ENCODE measurements around the gene TXN. TPM values are rescaled to one million over a fixed set of nuclear protein-coding genes. Genes with fewer than 3 reads are reported as not detected.
A peak's percentile ranks its signal among the peaks of the same experiment; 100 is the strongest.

TXN gene
- total RNA-seq, 5 donors from 2014 or later (not counting 1 experiment from before 2014, with no cell fraction given): 38.3 to 63.4 (median 47.9) TPM

DNA sequence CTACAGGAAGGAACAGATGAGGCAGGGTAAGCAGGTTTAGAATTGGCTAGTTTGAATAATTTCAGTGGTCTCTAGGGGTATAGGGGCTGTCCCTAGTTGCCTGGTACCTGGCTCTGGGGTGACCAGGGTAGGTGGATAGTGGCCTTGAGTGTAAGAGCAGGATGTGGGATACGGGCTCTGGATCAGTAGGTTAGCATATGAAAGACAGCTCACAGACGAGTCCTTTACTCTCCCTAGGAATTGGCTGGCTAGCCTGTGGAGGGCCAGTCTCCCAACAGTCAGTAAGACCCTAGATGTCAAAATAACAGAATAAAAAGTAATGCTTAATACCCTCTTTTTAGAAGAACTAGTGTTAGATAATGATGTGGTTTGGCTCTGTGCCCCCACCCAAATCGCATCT lies 31.7 kb downstream of the TXN start:
- Histone ChIP-seq H3K36me3 (ENCODE audit: control insufficient read depth in 2 of 2, extremely low read depth in 1 of 2, insufficient read depth in 1 of 2, low read length in 1 of 2) (no peaks in the 10 kb centered on the region), H3K4me1 (ENCODE audit: control insufficient read depth in 1 of 2, extremely low read depth in 1 of 2, insufficient read depth in 2 of 2, low read length in 2 of 2) (no peaks in the 10 kb centered on the region), H3K27me3 (replicated peaks in 1 of 2; ENCODE audit: control insufficient read depth in 2 of 2, extremely low read depth in 1 of 2, insufficient read depth in 2 of 2, low read length in 1 of 2) (peaks cover 0 to 2% of the 10 kb centered on the region in 2 experiments), H3K4me3 (ENCODE audit: control insufficient read depth in 1 of 2, extremely low read depth in 1 of 2, low read length in 1 of 2) (no peak overlapping the region), H3K27ac (ENCODE audit: low read length) (no peak overlapping the region), H3K9me3 (no peaks in the 10 kb centered on the region)
- no peaks in the 10 kb centered on the region for H3K4me1 Mint-ChIP-seq
- no peak for DNase-seq
- H3K4me3 Mint-ChIP-seq: no peak overlapping the region
- no peak for ATAC-seq (replicated peaks in 1 of 4)
- H3K9me3 Mint-ChIP-seq: no peaks in the 10 kb centered on the region
- POLR2A ChIA-PET: no interaction called here
- H3K36me3 Mint-ChIP-seq: no peaks in the 10 kb centered on the region
- H3K27ac Mint-ChIP-seq: no peak overlapping the region
- CTCF ChIA-PET: no interaction called here
- peaks cover 0 to 10% of the 10 kb centered on the region in 2 donors for H3K27me3 Mint-ChIP-seq
- WGBS (ENCODE audit: insufficient coverage): 100% methylated on average over 1 of the region's 3 CpGs

DNA sequence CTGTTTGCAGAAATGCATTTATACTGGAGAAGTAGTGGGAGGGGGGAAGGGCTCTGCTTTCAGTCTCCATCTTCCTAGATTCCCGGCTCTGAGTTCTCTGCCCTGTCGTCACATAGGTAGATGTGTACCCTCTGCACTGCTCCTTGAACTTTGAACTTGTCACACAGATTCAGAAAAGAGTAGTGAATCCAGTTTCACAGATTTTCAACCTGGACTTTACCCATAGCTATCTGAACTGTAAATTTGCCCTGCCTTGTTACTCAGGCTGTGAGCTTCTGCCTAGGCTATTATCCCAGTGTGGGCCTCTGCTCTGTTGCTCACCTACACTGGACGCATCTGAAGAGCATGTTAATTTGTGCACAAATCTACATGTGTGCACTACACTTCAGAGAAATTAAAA lies 35.5 kb downstream of the TXN start:
- H3K27ac Mint-ChIP-seq: no peak overlapping the region
- ChIA-PET CTCF (interaction anchor here in 1 of 2 donors (0.7 kb wide), 1 partner anchor 17 kb away, joined by 3 read pairs; no protein-coding TSS in a partner anchor), POLR2A (no interaction called here)
- Histone ChIP-seq H3K4me1 (ENCODE audit: control insufficient read depth in 1 of 2, extremely low read depth in 1 of 2, insufficient read depth in 2 of 2, low read length in 2 of 2) (peaks cover 0 to 3% of the 10 kb centered on the region in 2 experiments), H3K27ac (ENCODE audit: low read length) (no peak overlapping the region), H3K36me3 (ENCODE audit: control insufficient read depth in 2 of 2, extremely low read depth in 1 of 2, insufficient read depth in 1 of 2, low read length in 1 of 2) (no peaks in the 10 kb centered on the region), H3K4me3 (ENCODE audit: control insufficient read depth in 1 of 2, extremely low read depth in 1 of 2, low read length in 1 of 2) (no peak overlapping the region), H3K9me3 (no peaks in the 10 kb centered on the region), H3K27me3 (replicated peaks in 1 of 2; ENCODE audit: control insufficient read depth in 2 of 2, extremely low read depth in 1 of 2, insufficient read depth in 2 of 2, low read length in 1 of 2) (peaks cover 0 to 7% of the 10 kb centered on the region in 2 experiments)
- no peak for ATAC-seq (replicated peaks in 1 of 4)
- H3K4me1 Mint-ChIP-seq: peaks cover 0 to 2% (median 2%) of the 10 kb centered on the region in 3 donors
- no peak overlapping the region for H3K4me3 Mint-ChIP-seq
- no peaks in the 10 kb centered on the region for H3K36me3 Mint-ChIP-seq
- DNase-seq: no peak
- 80% methylated on average over 2 of the region's 3 CpGs for WGBS (ENCODE audit: insufficient coverage)
- peaks cover 6% of the 10 kb centered on the region in 2 donors for H3K27me3 Mint-ChIP-seq
- H3K9me3 Mint-ChIP-seq: no peaks in the 10 kb centered on the region

- H3K4me3 Mint-ChIP-seq: no peak overlapping the region
- 19% methylated on average over 7 of the region's 10 CpGs for WGBS (ENCODE audit: insufficient coverage)
- H3K27ac Mint-ChIP-seq: no peak overlapping the region
- H3K4me3 ChIP-seq (ENCODE audit: control insufficient read depth in 1 of 2, extremely low read depth in 1 of 2, low read length in 1 of 2): no peak overlapping the region
- H3K36me3 Mint-ChIP-seq: no peaks in the 10 kb centered on the region
- ChIA-PET POLR2A (no interaction called here), CTCF (interaction anchor here (0.6 to 2.0 kb wide), 5 partner anchors 34 to 1121 kb away, joined by 3 to 7 read pairs (median 7); no protein-coding TSS in a partner anchor)
- H3K36me3 ChIP-seq (ENCODE audit: control insufficient read depth in 2 of 2, extremely low read depth in 1 of 2, insufficient read depth in 1 of 2, low read length in 1 of 2): no peaks in the 10 kb centered on the region
- DNase-seq (peak in 2 of 35 experiments; percentile 5 to 45), ATAC-seq (replicated peaks in 1 of 4) (no peak)
- no peak overlapping the region for H3K27ac ChIP-seq (ENCODE audit: low read length)
- no peaks in the 10 kb centered on the region for H3K9me3 Mint-ChIP-seq
- peaks cover 0 to 2% (median 2%) of the 10 kb centered on the region in 3 donors for H3K4me1 Mint-ChIP-seq
- H3K27me3 Mint-ChIP-seq: peaks cover 0 to 6% of the 10 kb centered on the region in 2 donors
- peaks cover 0 to 7% of the 10 kb centered on the region in 2 experiments for H3K27me3 ChIP-seq (replicated peaks in 1 of 2; ENCODE audit: control insufficient read depth in 2 of 2, extremely low read depth in 1 of 2, insufficient read depth in 2 of 2, low read length in 1 of 2)
- peaks cover 0 to 3% of the 10 kb centered on the region in 2 experiments for H3K4me1 ChIP-seq (ENCODE audit: control insufficient read depth in 1 of 2, extremely low read depth in 1 of 2, insufficient read depth in 2 of 2, low read length in 2 of 2)
- H3K9me3 ChIP-seq: no peaks in the 10 kb centered on the region
These were observed 38.6 kb downstream of the TXN start for GRCh38 chr9:110217656-110218099.

DNA sequence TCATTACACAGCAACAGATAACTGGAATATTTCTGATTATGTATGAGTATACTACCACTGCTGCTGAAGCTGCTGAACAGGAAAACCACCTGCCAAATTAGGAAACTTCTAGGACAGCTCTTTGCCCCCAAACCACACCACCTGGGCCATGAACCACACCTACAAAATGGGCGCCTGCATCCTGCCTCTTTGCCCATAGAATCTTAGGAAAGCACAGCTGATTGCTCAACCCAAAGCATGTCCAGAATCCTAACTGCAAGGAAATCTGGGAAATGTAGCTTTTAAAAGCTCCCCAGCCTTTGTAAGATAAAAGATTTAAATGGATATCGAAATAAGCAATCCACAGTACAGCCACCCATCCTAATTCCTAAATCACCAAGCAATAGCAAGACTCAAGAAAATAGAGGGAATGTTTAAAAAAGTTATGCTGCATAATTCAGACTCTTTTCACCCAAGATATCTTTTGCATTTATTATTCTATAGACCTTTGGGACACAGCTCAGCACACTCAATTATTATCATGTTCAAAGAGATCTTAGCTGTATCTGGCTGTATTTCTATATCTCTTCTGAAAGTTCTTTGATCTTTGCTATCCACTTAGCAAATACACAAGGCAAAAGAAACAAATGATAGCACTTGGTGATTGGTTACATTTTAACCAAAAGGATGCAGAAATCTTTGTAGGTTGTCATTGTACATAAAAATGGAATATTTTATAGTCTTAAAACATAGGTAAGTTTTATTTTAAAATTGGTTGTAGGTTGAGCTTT lies 41.5 kb downstream of the TXN start:
- Mint-ChIP-seq H3K27me3 (peaks cover 0 to 6% of the 10 kb centered on the region in 2 donors), H3K9me3 (no peaks in the 10 kb centered on the region), H3K4me1 (peaks cover 0 to 2% (median 2%) of the 10 kb centered on the region in 3 donors), H3K4me3 (no peak overlapping the region), H3K36me3 (no peaks in the 10 kb centered on the region), H3K27ac (no peak overlapping the region)
- peaks cover 0 to 3% of the 10 kb centered on the region in 2 experiments for H3K4me1 ChIP-seq (ENCODE audit: control insufficient read depth in 1 of 2, extremely low read depth in 1 of 2, insufficient read depth in 2 of 2, low read length in 2 of 2)
- peaks cover 0 to 7% of the 10 kb centered on the region in 2 experiments for H3K27me3 ChIP-seq (replicated peaks in 1 of 2; ENCODE audit: control insufficient read depth in 2 of 2, extremely low read depth in 1 of 2, insufficient read depth in 2 of 2, low read length in 1 of 2)
- WGBS (ENCODE audit: insufficient coverage): no CpG with 5 or more reads among the region's 2 CpGs
- no peak overlapping the region for H3K27ac ChIP-seq (ENCODE audit: low read length)
- CTCF ChIA-PET: interaction anchor here in 1 of 2 donors (0.6 to 1.6 kb wide), 3 partner anchors 31 to 45 kb away, joined by 4 to 6 read pairs (median 4); no protein-coding TSS in a partner anchor
- no peaks in the 10 kb centered on the region for H3K36me3 ChIP-seq (ENCODE audit: control insufficient read depth in 2 of 2, extremely low read depth in 1 of 2, insufficient read depth in 1 of 2, low read length in 1 of 2)
- H3K4me3 ChIP-seq (ENCODE audit: control insufficient read depth in 1 of 2, extremely low read depth in 1 of 2, low read length in 1 of 2): no peak overlapping the region
- no peak for ATAC-seq (replicated peaks in 1 of 4)
- no peak for DNase-seq
- H3K9me3 ChIP-seq: no peaks in the 10 kb centered on the region
- POLR2A ChIA-PET: no interaction called here

- CTCF ChIA-PET: interaction anchor here in 1 of 2 donors (1.6 kb wide), 1 partner anchor 31 kb away, joined by 6 read pairs; no protein-coding TSS in a partner anchor
- 82% methylated on average over 6 of the region's 6 CpGs for WGBS (ENCODE audit: insufficient coverage)
These were observed 42.2 kb downstream of the TXN start for GRCh38 chr9:110214090-110214489.

DNA sequence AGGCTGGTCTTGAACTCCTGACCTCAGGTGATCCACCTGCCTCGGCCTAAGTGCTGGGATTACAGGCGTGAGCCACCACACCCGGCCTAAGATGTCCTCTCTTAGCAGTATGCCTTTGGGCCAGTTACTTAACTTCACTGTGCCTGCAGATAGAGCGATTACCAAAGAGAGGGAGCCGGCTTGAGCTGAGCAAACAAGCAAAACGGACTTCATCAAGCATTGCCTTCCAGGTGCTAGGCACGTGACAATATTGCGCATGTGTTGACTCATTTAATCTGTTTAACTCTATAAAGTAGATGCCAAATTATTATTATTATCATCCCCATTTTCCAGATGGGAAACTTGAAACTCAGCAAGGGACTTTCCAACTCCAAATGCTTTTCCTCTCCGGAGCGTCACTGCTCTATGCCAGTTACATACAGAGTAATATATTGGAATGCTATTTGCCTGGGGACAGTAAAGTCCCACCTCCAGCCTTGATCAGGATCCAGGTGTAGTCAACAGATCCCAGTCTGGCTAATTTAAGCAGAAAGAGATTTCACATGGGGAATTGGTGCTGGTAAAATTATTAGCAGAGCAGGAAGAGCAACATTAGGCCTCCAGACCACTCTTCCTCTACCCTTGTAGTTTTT lies 42.8 kb downstream of the TXN start:
- peaks cover 0 to 3% of the 10 kb centered on the region in 2 experiments for H3K27me3 ChIP-seq (replicated peaks in 1 of 2; ENCODE audit: control insufficient read depth in 2 of 2, extremely low read depth in 1 of 2, insufficient read depth in 2 of 2, low read length in 1 of 2)
- Mint-ChIP-seq H3K4me3 (no peak overlapping the region), H3K4me1 (peaks cover 0 to 2% (median 2%) of the 10 kb centered on the region in 3 donors), H3K27me3 (peaks cover 0 to 6% of the 10 kb centered on the region in 2 donors), H3K27ac (no peak overlapping the region), H3K36me3 (no peaks in the 10 kb centered on the region), H3K9me3 (no peaks in the 10 kb centered on the region)
- no peak for ATAC-seq (replicated peaks in 1 of 4)
- WGBS (ENCODE audit: insufficient coverage): 91% methylated on average over 6 of the region's 10 CpGs
- no peak for DNase-seq
- no peak overlapping the region for H3K27ac ChIP-seq (ENCODE audit: low read length)
- ChIA-PET POLR2A (no interaction called here), CTCF (interaction anchor here in 1 of 2 donors (0.5 to 1.6 kb wide), 2 partner anchors 30 to 157 kb away, joined by 3 to 6 read pairs; no protein-coding TSS in a partner anchor)
- peaks cover 0 to 3% of the 10 kb centered on the region in 2 experiments for H3K4me1 ChIP-seq (ENCODE audit: control insufficient read depth in 1 of 2, extremely low read depth in 1 of 2, insufficient read depth in 2 of 2, low read length in 2 of 2)
- no peaks in the 10 kb centered on the region for H3K9me3 ChIP-seq
- H3K36me3 ChIP-seq (ENCODE audit: control insufficient read depth in 2 of 2, extremely low read depth in 1 of 2, insufficient read depth in 1 of 2, low read length in 1 of 2): no peaks in the 10 kb centered on the region
- H3K4me3 ChIP-seq (ENCODE audit: control insufficient read depth in 1 of 2, extremely low read depth in 1 of 2, low read length in 1 of 2): no peak overlapping the region

More at GRCh38 chr9:110214090-110214489, 42.2 kb downstream of the TXN start:
- H3K4me1 Mint-ChIP-seq: peaks cover 0 to 2% (median 2%) of the 10 kb centered on the region in 3 donors
- peaks cover 0 to 3% of the 10 kb centered on the region in 2 experiments for H3K4me1 ChIP-seq (ENCODE audit: control insufficient read depth in 1 of 2, extremely low read depth in 1 of 2, insufficient read depth in 2 of 2, low read length in 2 of 2)
- POLR2A ChIA-PET: no interaction called here
- H3K9me3 Mint-ChIP-seq: no peaks in the 10 kb centered on the region
- DNase-seq: no peak
- no peaks in the 10 kb centered on the region for H3K36me3 Mint-ChIP-seq
- H3K9me3 ChIP-seq: no peaks in the 10 kb centered on the region
- no peak overlapping the region for H3K4me3 ChIP-seq (ENCODE audit: control insufficient read depth in 1 of 2, extremely low read depth in 1 of 2, low read length in 1 of 2)
- no peak for ATAC-seq (replicated peaks in 1 of 4)
- H3K4me3 Mint-ChIP-seq: no peak overlapping the region
- peaks cover 0 to 6% of the 10 kb centered on the region in 2 donors for H3K27me3 Mint-ChIP-seq
- no peaks in the 10 kb centered on the region for H3K36me3 ChIP-seq (ENCODE audit: control insufficient read depth in 2 of 2, extremely low read depth in 1 of 2, insufficient read depth in 1 of 2, low read length in 1 of 2)
- H3K27ac ChIP-seq (ENCODE audit: low read length): no peak overlapping the region
- peaks cover 0 to 7% of the 10 kb centered on the region in 2 experiments for H3K27me3 ChIP-seq (replicated peaks in 1 of 2; ENCODE audit: control insufficient read depth in 2 of 2, extremely low read depth in 1 of 2, insufficient read depth in 2 of 2, low read length in 1 of 2)
- no peak overlapping the region for H3K27ac Mint-ChIP-seq

All from T-cell (primary cell).